ENCODE data around the gene NCKAP5.

Gene NCKAP5

GRCh38 chr2:133369901-133370658 is 198.2 kb downstream of the NCKAP5 start:
- DNase-seq = no peak

GRCh38 chr2:133365117-133365516 is 203.1 kb downstream of the NCKAP5 start:
- DNase-seq = no peak

GRCh38 chr2:133364636-133365035 is 203.6 kb downstream of the NCKAP5 start:
- DNase-seq = no peak

GRCh38 chr2:133363884-133364283 is 204.4 kb downstream of the NCKAP5 start:
- DNase-seq = no peak

- DNase-seq = no peak
Measured at GRCh38 chr2:133362061-133362476, 206.2 kb downstream of the NCKAP5 start.

GRCh38 chr2:133360882-133361281 is 207.4 kb downstream of the NCKAP5 start:
- no peak for DNase-seq

- DNase-seq = no peak
Measured at GRCh38 chr2:133360190-133360589, 208.1 kb downstream of the NCKAP5 start.

- no peak for DNase-seq
Measured at GRCh38 chr2:133352719-133353118, 215.5 kb downstream of the NCKAP5 start.

GRCh38 chr2:133346654-133347053 is 221.6 kb downstream of the NCKAP5 start:
- no peak for DNase-seq

- no peak for DNase-seq
Measured at GRCh38 chr2:133345638-133346037, 222.6 kb downstream of the NCKAP5 start.

- DNase-seq = no peak
Measured at GRCh38 chr2:133344849-133345248, 223.4 kb downstream of the NCKAP5 start.

GRCh38 chr2:133343018-133343352 is 225.3 kb downstream of the NCKAP5 start:
- no peak for DNase-seq

GRCh38 chr2:133342286-133343017 is 225.8 kb downstream of the NCKAP5 start:
- no peak for DNase-seq

GRCh38 chr2:133341575-133341974 is 226.7 kb downstream of the NCKAP5 start:
- no peak for DNase-seq

- DNase-seq = no peak
Measured at GRCh38 chr2:133338224-133338623, 230.0 kb downstream of the NCKAP5 start.

- DNase-seq = no peak
Measured at GRCh38 chr2:133334923-133335322, 233.3 kb downstream of the NCKAP5 start.

GRCh38 chr2:133333181-133333580 is 235.1 kb downstream of the NCKAP5 start:
- DNase-seq = no peak

GRCh38 chr2:133331436-133331835 is 236.8 kb downstream of the NCKAP5 start:
- DNase-seq = peak in 1 of 2 experiments; percentile 31

GRCh38 chr2:133326652-133327397 is 241.4 kb downstream of the NCKAP5 start:
- no peak for DNase-seq

- no peak for DNase-seq
Measured at GRCh38 chr2:133324150-133324561, 244.1 kb downstream of the NCKAP5 start.

- DNase-seq = no peak
Measured at GRCh38 chr2:133322909-133323308, 245.4 kb downstream of the NCKAP5 start.

GRCh38 chr2:133317178-133317577 is 251.1 kb downstream of the NCKAP5 start:
- no peak for DNase-seq

- no peak for DNase-seq
Measured at GRCh38 chr2:133316557-133316956, 251.7 kb downstream of the NCKAP5 start.

GRCh38 chr2:133315280-133315679 is 253.0 kb downstream of the NCKAP5 start:
- DNase-seq = no peak
